ENCODE results near the gene SAMD3. TPM values are rescaled to one million over a fixed set of nuclear protein-coding genes. Genes with fewer than 3 reads are reported as not detected.

Gene SAMD3
- total RNA-seq (2022; extraction: Qiagen RNA extraction; ENCODE audit: low read depth), result not detected in 5 replicates

DNA sequence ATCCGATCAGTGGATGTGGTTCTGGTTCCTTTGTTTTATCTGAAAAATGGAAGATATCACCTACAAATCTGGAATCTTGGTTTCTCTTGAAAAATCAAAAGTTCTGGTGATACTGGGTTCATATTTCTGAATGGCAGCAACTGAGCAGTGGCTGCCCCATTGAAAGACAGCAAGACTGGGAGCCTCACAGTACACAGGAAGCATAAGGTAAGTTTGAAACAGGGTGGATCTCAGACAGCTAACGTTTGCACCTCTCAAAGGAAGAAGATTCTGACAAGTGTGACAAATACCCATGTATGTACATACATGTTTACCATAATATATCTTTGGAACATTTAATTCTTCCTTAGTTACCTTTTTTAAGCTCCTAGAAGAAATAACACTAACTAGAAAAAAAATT, at the start of gene SAMD3:
Gene SAMD3, minus strand, starts transcription at position 177 of the 400 bp plus-strand sequence. CDS start 7,678 bp downstream, outside the sequence.

Other genes with a start within 250 kb of the SAMD3 start
- 2.6 to 4.5 TPM (median 3.0 TPM) in 5 replicates for gene L3MBTL3, start 204.4 kb downstream of the SAMD3 start, total RNA-seq (2022; extraction: Qiagen RNA extraction; ENCODE audit: low read depth)
- 0.03 to 0.07 TPM (median 0.07 TPM) in 4 of 5 replicates, not detected in the other for gene TMEM200A, start 143.1 kb upstream of the SAMD3 start, total RNA-seq (2022; extraction: Qiagen RNA extraction; ENCODE audit: low read depth)

All from A549 treated with CpdA at 1 μM for 4 hours (cell line).